ENCODE measurements around the gene PRR23E.

DNA sequence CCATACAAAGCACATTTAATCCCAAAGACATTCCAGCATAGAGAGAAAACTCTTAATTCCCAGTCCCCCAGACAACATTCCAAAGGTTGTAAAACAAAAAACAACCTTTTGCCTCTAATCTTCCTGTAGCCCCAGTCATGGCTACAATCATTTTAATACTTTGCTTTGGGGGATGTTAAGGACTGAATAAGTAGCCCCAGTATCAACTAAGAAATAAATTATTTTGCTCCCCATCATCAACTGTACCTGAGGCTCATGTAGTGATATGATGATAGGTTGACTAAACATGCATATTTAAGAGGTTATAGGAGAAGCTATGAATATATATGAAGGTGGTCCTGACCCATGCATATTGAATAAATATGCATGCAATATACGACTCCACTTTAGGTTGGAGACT is 54.4 kb downstream of the PRR23E start:
- TF ChIP-seq, protein P1, sequence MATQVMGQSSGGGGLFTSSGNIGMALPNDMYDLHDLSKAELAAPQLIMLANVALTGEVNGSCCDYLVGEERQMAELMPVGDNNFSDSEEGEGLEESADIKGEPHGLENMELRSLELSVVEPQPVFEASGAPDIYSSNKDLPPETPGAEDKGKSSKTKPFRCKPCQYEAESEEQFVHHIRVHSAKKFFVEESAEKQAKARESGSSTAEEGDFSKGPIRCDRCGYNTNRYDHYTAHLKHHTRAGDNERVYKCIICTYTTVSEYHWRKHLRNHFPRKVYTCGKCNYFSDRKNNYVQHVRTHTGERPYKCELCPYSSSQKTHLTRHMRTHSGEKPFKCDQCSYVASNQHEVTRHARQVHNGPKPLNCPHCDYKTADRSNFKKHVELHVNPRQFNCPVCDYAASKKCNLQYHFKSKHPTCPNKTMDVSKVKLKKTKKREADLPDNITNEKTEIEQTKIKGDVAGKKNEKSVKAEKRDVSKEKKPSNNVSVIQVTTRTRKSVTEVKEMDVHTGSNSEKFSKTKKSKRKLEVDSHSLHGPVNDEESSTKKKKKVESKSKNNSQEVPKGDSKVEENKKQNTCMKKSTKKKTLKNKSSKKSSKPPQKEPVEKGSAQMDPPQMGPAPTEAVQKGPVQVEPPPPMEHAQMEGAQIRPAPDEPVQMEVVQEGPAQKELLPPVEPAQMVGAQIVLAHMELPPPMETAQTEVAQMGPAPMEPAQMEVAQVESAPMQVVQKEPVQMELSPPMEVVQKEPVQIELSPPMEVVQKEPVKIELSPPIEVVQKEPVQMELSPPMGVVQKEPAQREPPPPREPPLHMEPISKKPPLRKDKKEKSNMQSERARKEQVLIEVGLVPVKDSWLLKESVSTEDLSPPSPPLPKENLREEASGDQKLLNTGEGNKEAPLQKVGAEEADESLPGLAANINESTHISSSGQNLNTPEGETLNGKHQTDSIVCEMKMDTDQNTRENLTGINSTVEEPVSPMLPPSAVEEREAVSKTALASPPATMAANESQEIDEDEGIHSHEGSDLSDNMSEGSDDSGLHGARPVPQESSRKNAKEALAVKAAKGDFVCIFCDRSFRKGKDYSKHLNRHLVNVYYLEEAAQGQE (IDR thresholded peaks at IDR 0.05; ENCODE audit: insufficient read depth in 1 of 2, low read depth in 2 of 2, low read length in 1 of 2): no peak
- TF ChIP-seq, protein P2, sequence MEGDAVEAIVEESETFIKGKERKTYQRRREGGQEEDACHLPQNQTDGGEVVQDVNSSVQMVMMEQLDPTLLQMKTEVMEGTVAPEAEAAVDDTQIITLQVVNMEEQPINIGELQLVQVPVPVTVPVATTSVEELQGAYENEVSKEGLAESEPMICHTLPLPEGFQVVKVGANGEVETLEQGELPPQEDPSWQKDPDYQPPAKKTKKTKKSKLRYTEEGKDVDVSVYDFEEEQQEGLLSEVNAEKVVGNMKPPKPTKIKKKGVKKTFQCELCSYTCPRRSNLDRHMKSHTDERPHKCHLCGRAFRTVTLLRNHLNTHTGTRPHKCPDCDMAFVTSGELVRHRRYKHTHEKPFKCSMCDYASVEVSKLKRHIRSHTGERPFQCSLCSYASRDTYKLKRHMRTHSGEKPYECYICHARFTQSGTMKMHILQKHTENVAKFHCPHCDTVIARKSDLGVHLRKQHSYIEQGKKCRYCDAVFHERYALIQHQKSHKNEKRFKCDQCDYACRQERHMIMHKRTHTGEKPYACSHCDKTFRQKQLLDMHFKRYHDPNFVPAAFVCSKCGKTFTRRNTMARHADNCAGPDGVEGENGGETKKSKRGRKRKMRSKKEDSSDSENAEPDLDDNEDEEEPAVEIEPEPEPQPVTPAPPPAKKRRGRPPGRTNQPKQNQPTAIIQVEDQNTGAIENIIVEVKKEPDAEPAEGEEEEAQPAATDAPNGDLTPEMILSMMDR (IDR thresholded peaks at IDR 0.05): no peak
- TF ChIP-seq POLR2AphosphoS5 (IDR thresholded peaks at IDR 0.05; ENCODE audit: low read depth, low read length) (no peak), SIN3A (IDR thresholded peaks at IDR 0.05; ENCODE audit: borderline replicate concordance, insufficient read depth, low read depth, low read length) (no peak), TCF7L2 (IDR thresholded peaks at IDR 0.05; ENCODE audit: low read depth, low read length) (no peak)

Measured in Panc1 (cell line).